Endothelial cell (in vitro differentiated cells): Measurements from ENCODE around the gene HSD17B13. TPM values are rescaled to one million over a fixed set of nuclear protein-coding genes. Genes with fewer than 3 reads are reported as not detected.

Source experiments
- DNase-seq: peaks from one replicate; pipeline ENCODE4 v3.0.0; 2021; ENCODE audit warnings: low spot score
- H3K27ac Mint-ChIP-seq: one replicate; pipeline ENCODE4 v1.8.0; 2021; ENCODE audit warnings: mixed read lengths, inconsistent platforms; ENCODE audit not compliant: unreplicated experiment
- H3K27me3 Mint-ChIP-seq: one replicate; pipeline ENCODE4 v1.8.0; 2021; ENCODE audit warnings: mild to moderate bottlenecking, moderate library complexity, mixed read lengths, inconsistent platforms; ENCODE audit not compliant: unreplicated experiment
- H3K36me3 Mint-ChIP-seq: one replicate; pipeline ENCODE4 v1.8.0; 2021; ENCODE audit warnings: mild to moderate bottlenecking, low read depth, mixed read lengths, inconsistent platforms; ENCODE audit not compliant: unreplicated experiment
- H3K4me1 Mint-ChIP-seq: one replicate; pipeline ENCODE4 v1.8.0; 2021; ENCODE audit warnings: mild to moderate bottlenecking, mixed read lengths, inconsistent platforms; ENCODE audit not compliant: unreplicated experiment
- H3K4me3 Mint-ChIP-seq: one replicate; pipeline ENCODE4 v1.8.0; 2021; ENCODE audit warnings: mild to moderate bottlenecking, mixed read lengths, inconsistent platforms; ENCODE audit not compliant: unreplicated experiment
- H3K9me3 Mint-ChIP-seq: one replicate; pipeline ENCODE4 v1.8.0; 2021; ENCODE audit warnings: mixed read lengths, inconsistent platforms; ENCODE audit not compliant: unreplicated experiment
- total RNA-seq: library from RNA; stranded (reverse); fragmentation: NEBNext Ultra II Directional; extraction: Animal tissue kit (Norgen Biotek cat#: 25700); gene quantifications from one replicate; pipeline ENCODE4 v1.2.1, GENCODE V29; 2021; ENCODE audit not compliant: unreplicated experiment
- TF ChIP-seq, protein P1 (sequence below): fragments of 200-600 bp; sonication (generic); IDR thresholded peaks from one replicate; pipeline ENCODE4 v1.5.0; 2021; ENCODE audit warnings: antibody characterized with exemption; ENCODE audit not compliant: unreplicated experiment

Gene HSD17B13
- total RNA-seq, 1 donor from 2014 or later: not detected

DNA sequence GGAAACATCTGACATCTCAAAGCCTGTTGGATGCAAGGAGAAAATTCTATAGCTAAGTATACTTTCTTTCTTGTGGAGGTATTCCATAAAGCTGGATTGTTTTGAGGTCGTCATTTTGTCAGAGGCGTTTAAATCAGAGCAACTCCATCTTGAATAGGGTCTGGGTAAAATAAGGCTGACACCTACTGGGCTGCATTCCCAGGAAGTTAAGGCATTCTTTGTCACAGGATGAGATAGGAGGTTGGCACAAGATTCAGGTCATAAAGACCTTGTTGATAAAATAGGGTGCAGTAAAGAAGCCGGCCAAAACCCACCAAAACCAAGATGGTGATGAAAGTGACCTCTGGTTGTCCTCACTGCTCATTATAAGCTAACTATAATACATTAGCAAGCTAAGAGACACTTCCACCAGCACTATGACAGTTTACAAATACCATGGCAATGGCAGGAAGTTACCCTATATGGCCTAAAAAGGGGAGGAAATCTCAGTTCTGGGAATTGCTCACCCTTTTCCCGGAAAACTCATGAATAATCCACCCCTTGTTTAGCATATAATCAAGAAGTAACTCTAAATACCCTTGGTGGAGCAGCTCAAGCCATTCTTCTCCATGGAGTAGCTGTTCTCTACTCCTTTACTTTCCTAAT is 11.9 kb downstream of the HSD17B13 start:
- Mint-ChIP-seq H3K36me3 (no peaks in the 10 kb centered on the region), H3K9me3 (no peaks in the 10 kb centered on the region), H3K4me3 (no peak overlapping the region), H3K27ac (no peak overlapping the region), H3K4me1 (peaks cover 8% of the 10 kb centered on the region), H3K27me3 (peaks cover 2% of the 10 kb centered on the region)
- TF ChIP-seq, protein P1, sequence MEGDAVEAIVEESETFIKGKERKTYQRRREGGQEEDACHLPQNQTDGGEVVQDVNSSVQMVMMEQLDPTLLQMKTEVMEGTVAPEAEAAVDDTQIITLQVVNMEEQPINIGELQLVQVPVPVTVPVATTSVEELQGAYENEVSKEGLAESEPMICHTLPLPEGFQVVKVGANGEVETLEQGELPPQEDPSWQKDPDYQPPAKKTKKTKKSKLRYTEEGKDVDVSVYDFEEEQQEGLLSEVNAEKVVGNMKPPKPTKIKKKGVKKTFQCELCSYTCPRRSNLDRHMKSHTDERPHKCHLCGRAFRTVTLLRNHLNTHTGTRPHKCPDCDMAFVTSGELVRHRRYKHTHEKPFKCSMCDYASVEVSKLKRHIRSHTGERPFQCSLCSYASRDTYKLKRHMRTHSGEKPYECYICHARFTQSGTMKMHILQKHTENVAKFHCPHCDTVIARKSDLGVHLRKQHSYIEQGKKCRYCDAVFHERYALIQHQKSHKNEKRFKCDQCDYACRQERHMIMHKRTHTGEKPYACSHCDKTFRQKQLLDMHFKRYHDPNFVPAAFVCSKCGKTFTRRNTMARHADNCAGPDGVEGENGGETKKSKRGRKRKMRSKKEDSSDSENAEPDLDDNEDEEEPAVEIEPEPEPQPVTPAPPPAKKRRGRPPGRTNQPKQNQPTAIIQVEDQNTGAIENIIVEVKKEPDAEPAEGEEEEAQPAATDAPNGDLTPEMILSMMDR: no peak
- DNase-seq: no peak

DNA sequence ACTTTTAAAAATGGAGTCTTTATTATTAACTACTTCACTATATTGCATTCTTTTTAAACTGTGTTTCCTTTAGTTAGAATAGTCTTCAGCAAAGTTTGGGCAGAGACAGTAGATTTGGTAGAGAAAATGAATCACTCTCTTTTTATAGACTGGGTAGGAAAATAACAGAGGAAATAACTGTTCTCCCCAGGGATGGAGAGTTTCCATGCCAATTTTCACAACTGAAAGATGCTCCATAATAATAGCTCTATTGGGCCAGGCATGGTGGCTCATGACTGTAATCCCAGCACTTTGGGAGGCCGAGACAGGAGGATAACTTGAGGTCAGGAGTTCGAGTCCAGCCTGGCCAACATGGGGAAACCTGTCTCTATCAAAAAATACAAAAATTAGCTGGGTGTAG is 13.1 kb downstream of the HSD17B13 start:
- H3K4me3 Mint-ChIP-seq: no peak overlapping the region
- H3K4me1 Mint-ChIP-seq: peaks cover 8% of the 10 kb centered on the region
- no peak overlapping the region for H3K27ac Mint-ChIP-seq
- H3K9me3 Mint-ChIP-seq: no peaks in the 10 kb centered on the region
- TF ChIP-seq, protein P1: no peak
- no peaks in the 10 kb centered on the region for H3K36me3 Mint-ChIP-seq
- peaks cover 2% of the 10 kb centered on the region for H3K27me3 Mint-ChIP-seq
- no peak for DNase-seq

DNA sequence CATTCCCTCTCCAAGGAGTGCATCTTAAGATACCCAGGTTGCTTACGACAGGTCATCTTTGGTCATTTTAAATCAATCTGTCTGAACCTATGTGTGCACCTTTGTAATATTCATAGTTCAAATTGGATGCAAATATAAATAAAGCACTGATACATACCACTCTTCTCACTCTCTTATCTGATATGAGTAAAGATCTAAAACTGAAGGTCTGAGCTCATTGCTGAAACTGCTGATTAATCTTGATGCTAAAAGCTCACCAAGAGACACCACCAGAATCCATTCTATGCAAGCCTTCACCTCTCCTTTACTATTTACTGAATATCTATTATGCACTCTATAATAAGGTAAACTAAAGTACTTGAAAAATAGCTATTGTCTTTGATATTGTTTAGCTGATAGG is 16.6 kb downstream of the HSD17B13 start:
- no peak for DNase-seq
- Mint-ChIP-seq H3K4me3 (no peak overlapping the region), H3K27ac (no peak overlapping the region), H3K4me1 (peaks cover 4% of the 10 kb centered on the region), H3K27me3 (peaks cover 2% of the 10 kb centered on the region), H3K36me3 (no peaks in the 10 kb centered on the region), H3K9me3 (no peaks in the 10 kb centered on the region)
- TF ChIP-seq, protein P1: no peak

DNA sequence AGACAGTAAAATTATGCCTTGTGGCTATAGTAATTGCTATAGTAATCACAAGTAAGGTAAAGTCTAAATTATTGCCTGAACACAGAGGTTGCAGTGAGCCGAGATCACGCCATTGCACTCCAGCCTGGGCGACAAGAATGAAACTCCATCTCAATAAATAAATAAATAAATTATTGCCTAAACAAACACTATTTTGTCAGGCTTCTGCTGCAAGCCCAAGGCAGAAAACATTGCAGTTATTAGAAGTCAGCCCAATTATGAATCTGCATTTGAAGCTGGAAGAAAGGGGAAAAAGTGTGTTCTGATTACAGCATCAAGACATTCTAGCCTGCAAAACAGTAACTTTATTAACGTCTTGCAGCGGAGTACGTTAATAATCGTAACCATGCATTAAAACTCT is 17.1 kb downstream of the HSD17B13 start:
- Mint-ChIP-seq H3K4me1 (peaks cover 4% of the 10 kb centered on the region), H3K36me3 (no peaks in the 10 kb centered on the region), H3K9me3 (no peaks in the 10 kb centered on the region), H3K27ac (no peak overlapping the region), H3K4me3 (no peak overlapping the region), H3K27me3 (peaks cover 2% of the 10 kb centered on the region)
- TF ChIP-seq, protein P1: no peak
- DNase-seq: no peak

DNA sequence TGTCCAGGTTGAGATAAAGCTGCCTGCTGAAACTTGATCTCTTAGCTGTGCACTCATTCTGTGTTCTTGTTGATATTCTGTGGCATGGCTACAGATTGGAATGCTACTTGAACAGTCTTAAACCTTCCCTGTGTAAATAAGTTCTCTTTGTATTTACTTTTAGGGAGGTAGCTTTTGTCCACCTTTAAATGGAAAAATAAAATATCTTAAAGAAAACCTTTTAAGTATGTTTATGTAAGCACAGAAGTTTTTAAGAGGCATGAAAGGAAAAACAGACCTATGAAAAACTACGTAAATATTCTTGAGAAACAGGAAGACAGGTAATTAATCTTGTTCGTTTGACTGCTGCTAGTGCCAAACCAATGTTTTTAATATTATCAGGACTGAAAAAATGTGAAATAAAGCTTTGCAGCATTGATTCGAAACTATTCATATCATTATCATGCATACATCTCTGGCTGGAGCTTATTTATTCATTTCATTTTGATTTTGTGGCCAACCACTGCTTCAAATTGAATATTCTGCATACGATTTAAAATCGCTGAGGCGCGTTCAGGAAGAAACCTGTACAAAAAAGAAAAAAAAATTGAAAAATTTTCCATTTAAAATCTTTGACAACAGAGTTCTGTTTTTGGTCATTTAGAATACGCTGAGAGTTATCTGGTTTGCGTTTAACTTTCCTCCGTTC is 17.8 kb downstream of the HSD17B13 start:
- Mint-ChIP-seq H3K4me3 (no peak overlapping the region), H3K4me1 (peaks cover 4% of the 10 kb centered on the region), H3K36me3 (no peaks in the 10 kb centered on the region), H3K9me3 (no peaks in the 10 kb centered on the region), H3K27me3 (peaks cover 2% of the 10 kb centered on the region), H3K27ac (no peak overlapping the region)
- DNase-seq: no peak
- TF ChIP-seq, protein P1: no peak
